Right atrium auricular region (tissue), 2 donors: ENCODE data around the gene CHRNA4. TPM values are rescaled to one million over a fixed set of nuclear protein-coding genes. Genes with fewer than 3 reads are reported as not detected.

Experiments
- DNase-seq: peaks from one replicate; pipeline ENCODE4 v3.0.0-alpha.2; 2019; ENCODE audit warnings: low spot score
- H3K27ac ChIP-seq, 2 donors: fragments of 200-600 bp; sonication (generic); 1 replicate in 1 of 2; 2 replicates in 1 of 2; pipeline ENCODE4 v1.5.1; 2016 to 2019
- H3K27me3 ChIP-seq, 2 donors: fragments of 200-600 bp; sonication (generic); one replicate each; pipeline versions ENCODE4 v1.5.1 to v1.6.0; 2017 to 2019
- H3K36me3 ChIP-seq: fragments of 200-600 bp; sonication (generic); one replicate; pipeline ENCODE4 v1.5.1; 2016
- H3K4me1 ChIP-seq, 2 donors: fragments of 200-600 bp; sonication (generic); one replicate each; pipeline versions ENCODE4 v1.5.1 to v1.6.0; 2017 to 2019
- H3K4me3 ChIP-seq, 2 donors: fragments of 200-600 bp; sonication (generic); 1 replicate in 1 of 2; 2 replicates in 1 of 2; pipeline ENCODE4 v1.5.1; 2017 to 2019; ENCODE audit warnings: mild to moderate bottlenecking in 1 of 2, moderate library complexity in 1 of 2
- H3K9me3 ChIP-seq, 2 donors: fragments of 200-600 bp; sonication (generic); one replicate each; pipeline ENCODE4 v1.5.1; 2019
- total RNA-seq, 2 donors: library from RNA; depleted of rRNA; stranded (reverse); fragments of >200 nt; gene quantifications; one replicate each; pipeline ENCODE4 v1.1.0, GENCODE V29; 2016
- TF ChIP-seq, protein P1 (sequence below), 2 donors: fragments of 200-600 bp; sonication (generic); IDR thresholded peaks; one replicate each; pipeline ENCODE4 v1.5.1; 2019; ENCODE audit warnings: antibody characterized with exemption in 2 of 2

The CHRNA4 gene
- total RNA-seq, 2 donors from 2014 or later, result not detected

DNA sequence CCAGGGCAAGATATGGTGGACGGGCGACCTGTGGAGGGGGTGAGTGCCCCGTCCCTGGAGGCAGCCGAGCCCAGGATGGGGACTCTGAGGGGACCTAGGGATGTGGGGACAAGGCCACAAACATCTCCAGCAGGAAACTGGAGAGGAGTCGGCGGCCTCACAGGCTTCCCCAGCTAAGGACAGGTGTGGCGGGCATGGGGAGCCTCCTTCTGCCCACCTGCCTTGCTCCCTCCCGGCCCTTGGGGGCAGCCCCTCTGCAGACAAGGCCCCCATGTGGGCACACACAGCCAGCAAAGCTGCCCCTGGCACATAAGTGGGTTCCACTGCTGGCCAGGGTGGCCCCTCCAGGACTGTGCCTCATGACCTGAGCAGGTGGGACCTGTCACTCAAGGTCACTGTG lies 4.6 kb downstream of the CHRNA4 start:
- no peak for DNase-seq
- Histone ChIP-seq H3K9me3 (no peaks in the 10 kb centered on the region), H3K4me3 (no peak overlapping the region), H3K4me1 (peaks cover 0 to 38% of the 10 kb centered on the region in 2 donors), H3K27ac (no peak overlapping the region), H3K36me3 (no peaks in the 10 kb centered on the region), H3K27me3 (peaks cover 0 to 8% of the 10 kb centered on the region in 2 donors)
- TF ChIP-seq, protein P1, sequence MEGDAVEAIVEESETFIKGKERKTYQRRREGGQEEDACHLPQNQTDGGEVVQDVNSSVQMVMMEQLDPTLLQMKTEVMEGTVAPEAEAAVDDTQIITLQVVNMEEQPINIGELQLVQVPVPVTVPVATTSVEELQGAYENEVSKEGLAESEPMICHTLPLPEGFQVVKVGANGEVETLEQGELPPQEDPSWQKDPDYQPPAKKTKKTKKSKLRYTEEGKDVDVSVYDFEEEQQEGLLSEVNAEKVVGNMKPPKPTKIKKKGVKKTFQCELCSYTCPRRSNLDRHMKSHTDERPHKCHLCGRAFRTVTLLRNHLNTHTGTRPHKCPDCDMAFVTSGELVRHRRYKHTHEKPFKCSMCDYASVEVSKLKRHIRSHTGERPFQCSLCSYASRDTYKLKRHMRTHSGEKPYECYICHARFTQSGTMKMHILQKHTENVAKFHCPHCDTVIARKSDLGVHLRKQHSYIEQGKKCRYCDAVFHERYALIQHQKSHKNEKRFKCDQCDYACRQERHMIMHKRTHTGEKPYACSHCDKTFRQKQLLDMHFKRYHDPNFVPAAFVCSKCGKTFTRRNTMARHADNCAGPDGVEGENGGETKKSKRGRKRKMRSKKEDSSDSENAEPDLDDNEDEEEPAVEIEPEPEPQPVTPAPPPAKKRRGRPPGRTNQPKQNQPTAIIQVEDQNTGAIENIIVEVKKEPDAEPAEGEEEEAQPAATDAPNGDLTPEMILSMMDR (IDR thresholded peaks at IDR 0.05), result no peak

DNA sequence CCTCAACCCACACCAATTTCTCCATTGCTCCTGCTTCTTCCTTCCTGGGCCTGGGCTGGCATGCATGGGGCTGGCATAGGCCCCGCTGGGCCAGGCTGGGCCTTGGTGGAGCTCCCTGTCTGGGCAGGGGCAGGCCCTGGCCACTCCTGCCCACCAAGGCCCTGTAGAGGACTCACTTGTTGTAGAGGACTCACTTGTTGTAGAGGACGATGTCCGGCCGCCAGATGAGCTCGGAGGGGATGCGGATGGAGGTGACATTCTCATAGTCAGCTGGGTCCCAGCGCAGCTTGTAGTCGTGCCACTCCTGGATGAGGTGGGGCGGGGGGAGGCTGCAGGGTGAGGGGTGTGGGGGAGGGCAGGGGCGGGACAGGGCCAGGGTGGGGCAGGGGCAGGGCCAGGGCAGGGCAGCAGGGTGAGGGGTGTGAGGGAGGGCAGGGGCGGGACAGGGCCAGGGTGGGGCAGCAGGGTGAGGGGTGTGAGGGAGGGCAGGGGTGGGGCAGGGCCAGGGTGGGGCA lies 5.3 kb downstream of the CHRNA4 start:
- TF ChIP-seq, protein P1 (IDR thresholded peaks at IDR 0.05), result no peak
- H3K27ac ChIP-seq, result no peak overlapping the region
- H3K4me1 ChIP-seq, result peaks cover 0 to 36% of the 10 kb centered on the region in 2 donors
- no peak for DNase-seq
- no peaks in the 10 kb centered on the region for H3K9me3 ChIP-seq
- H3K36me3 ChIP-seq, result no peaks in the 10 kb centered on the region
- peaks cover 0 to 8% of the 10 kb centered on the region in 2 donors for H3K27me3 ChIP-seq
- H3K4me3 ChIP-seq, result no peak overlapping the region

DNA sequence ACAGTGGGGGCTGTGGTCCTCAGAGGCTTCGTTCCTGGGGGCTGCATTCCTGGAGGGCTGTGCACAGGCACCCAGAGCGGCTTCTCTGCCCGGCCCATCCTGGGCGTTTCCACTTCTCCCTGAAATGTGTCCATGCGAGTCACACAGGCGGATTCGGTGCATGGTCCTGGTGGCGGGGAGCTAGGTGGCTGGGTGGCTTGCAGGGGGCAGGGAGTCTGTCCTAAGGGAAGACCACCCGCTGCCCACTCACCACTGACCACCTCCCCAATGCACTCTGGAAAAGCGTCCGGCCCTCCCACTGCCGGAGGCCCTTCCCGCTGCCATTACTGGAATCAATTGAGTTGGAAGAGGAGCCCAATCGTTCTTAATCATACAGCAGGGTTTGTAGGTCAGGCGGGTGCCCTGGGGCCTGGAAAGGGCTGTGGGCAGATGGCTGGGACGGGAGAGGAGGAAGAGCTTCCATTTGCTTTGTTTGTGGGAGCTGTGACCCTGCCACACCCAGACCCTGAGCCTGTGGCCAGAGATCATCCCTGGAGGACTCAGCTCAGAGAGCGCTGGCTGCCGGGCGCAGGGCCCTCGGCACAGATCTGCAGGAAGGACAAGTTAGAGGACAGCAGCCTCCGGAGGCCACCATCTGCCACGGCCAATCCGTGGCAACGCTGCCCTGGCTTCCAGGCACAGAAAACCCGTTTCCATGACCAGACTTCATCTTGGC lies 6.4 kb downstream of the CHRNA4 start:
- no peaks in the 10 kb centered on the region for H3K9me3 ChIP-seq
- no peaks in the 10 kb centered on the region for H3K36me3 ChIP-seq
- no peaks in the 10 kb centered on the region for H3K27me3 ChIP-seq
- no peak overlapping the region for H3K27ac ChIP-seq
- TF ChIP-seq, protein P1 (IDR thresholded peaks at IDR 0.05), result no peak
- peaks cover 0 to 33% of the 10 kb centered on the region in 2 donors for H3K4me1 ChIP-seq
- no peak overlapping the region for H3K4me3 ChIP-seq
- DNase-seq, result no peak

DNA sequence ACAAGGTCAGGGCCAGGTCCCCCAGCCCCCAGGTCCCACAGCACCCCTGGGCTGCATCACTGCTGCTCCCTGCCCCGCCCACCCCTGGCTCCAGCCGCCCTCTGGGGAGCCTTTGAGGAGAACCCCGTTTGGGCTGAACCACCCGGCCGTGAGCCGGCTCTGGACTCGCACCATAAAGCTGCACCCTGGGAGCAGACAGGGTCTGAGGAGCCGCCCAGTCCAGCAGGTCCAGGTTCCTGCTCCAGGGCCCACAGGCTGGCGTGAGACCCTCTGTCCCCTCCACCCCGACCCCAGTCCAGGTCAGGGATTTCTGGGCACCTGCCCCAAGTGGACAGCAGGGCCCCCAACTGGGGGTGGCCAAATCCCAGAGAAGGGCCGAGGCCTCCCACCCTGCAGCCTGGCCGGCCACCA lies 8.3 kb downstream of the CHRNA4 start:
- H3K4me1 ChIP-seq, result peaks cover 0 to 25% of the 10 kb centered on the region in 2 donors
- TF ChIP-seq, protein P1 (IDR thresholded peaks at IDR 0.05), result no peak
- no peak overlapping the region for H3K4me3 ChIP-seq
- no peaks in the 10 kb centered on the region for H3K9me3 ChIP-seq
- no peak overlapping the region for H3K27ac ChIP-seq
- H3K36me3 ChIP-seq, result no peaks in the 10 kb centered on the region
- DNase-seq, result no peak
- no peaks in the 10 kb centered on the region for H3K27me3 ChIP-seq

DNA sequence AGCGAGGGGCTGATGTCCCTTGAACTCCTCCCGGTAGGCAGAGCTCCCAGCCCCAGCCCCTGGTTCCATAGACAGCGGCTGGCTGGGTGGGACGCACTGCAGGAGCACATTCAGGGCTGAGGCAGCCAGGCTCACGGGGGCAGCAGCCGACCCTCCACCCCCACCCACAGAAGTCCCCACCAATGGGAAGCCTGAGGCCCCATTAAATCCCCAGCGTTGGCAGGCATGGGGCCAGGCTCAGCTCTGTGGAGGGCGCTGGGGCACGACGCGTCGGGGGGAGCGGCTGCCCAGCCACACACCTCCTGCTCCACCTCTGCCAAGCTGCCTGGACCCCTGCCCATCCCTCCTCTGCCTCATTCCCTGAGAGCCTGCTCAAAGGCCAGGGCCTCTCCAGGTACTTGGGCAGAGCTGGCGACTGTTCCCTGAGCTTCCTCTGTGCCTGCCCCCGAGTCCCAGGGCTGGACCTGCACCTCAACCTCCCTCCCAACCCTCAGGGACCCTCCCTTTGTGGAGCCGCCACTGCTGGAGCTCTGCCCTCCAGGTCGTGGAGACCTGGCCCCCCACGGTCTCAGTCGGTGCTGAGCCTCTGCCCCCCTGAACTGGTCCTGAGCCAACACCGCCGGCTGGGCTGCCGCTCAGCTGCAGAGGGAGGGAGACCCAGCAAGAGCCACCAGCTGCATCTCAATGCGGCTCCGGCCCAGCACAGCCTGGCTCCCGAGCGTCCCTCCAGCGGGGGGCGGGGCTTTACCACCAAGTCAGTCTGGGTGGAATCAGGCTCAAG lies 9.1 kb downstream of the CHRNA4 start:
- DNase-seq, result no peak
- TF ChIP-seq, protein P1 (IDR thresholded peaks at IDR 0.05), result no peak
- Histone ChIP-seq H3K27ac (no peak overlapping the region), H3K36me3 (no peaks in the 10 kb centered on the region), H3K9me3 (no peaks in the 10 kb centered on the region), H3K27me3 (no peaks in the 10 kb centered on the region), H3K4me1 (peaks cover 0 to 19% of the 10 kb centered on the region in 2 donors), H3K4me3 (no peak overlapping the region)
